Tibial artery (tissue), 4 donors: ENCODE measurements around the gene SLC9A3.

Experiments
- DNase-seq, 2 donors: peaks; one replicate each; pipeline ENCODE4 v3.0.0-alpha.2; 2019
- H3K27ac ChIP-seq, 2 donors: fragments of 200-600 bp; sonication (generic) in 1 of 2; 1 replicate in 1 of 2; 2 replicates in 1 of 2; pipeline ENCODE4 v1.5.1; 2018 to 2019; ENCODE audit warnings: mild to moderate bottlenecking in 1 of 2
- H3K27me3 ChIP-seq, 2 donors: fragments of 200-600 bp; sonication (generic) in 1 of 2; one replicate each; pipeline versions ENCODE4 v1.5.1 to v1.6.0; 2016 to 2019
- H3K36me3 ChIP-seq, 3 donors: fragments of 200-600 bp; sonication (generic) in 2 of 3; one replicate each; pipeline ENCODE4 v1.5.1; 2016 to 2019; ENCODE audit warnings: mild to moderate bottlenecking in 2 of 3
- H3K4me1 ChIP-seq, 4 donors: fragments of 200-600 bp; sonication (generic) in 2 of 4; 1 replicate in 3 of 4; 2 replicates in 1 of 4; pipeline ENCODE4 v1.5.1; 2016 to 2019
- H3K4me3 ChIP-seq, 2 donors: fragments of 200-600 bp; sonication (generic) in 1 of 2; 1 replicate in 1 of 2; 2 replicates in 1 of 2; pipeline ENCODE4 v1.5.1; 2018 to 2019; ENCODE audit warnings: mild to moderate bottlenecking in 2 of 2
- H3K9me3 ChIP-seq, 3 donors: fragments of 200-600 bp; sonication (generic) in 1 of 3; one replicate each; pipeline ENCODE4 v1.5.1; 2016 to 2019
- CTCF ChIP-seq, 2 experiments: fragments of 200-600 bp in 1 of 2; fragments of 450-650 bp in 1 of 2; IDR thresholded peaks; one replicate each; pipeline ENCODE4 v1.5.1; 2017 to 2019; ENCODE audit warnings: antibody characterized with exemption in 2 of 2, mild to moderate bottlenecking in 1 of 2, moderate library complexity in 1 of 2
- intact Hi-C: fragments of 100-400 bp; cut with DNase I; formaldehyde crosslinking; loops from one replicate; pipeline ENCODE4 v1.15.0; 2023; ENCODE audit warnings: low total_unique reads

Gene SLC9A3

GRCh38 chr5:435961-436640 is 88.1 kb downstream of the SLC9A3 start:
- H3K27ac ChIP-seq: no peak overlapping the region
- TF ChIP-seq CTCF (IDR thresholded peaks at IDR 0.05): no peak
- no peaks in the 10 kb centered on the region for H3K4me1 ChIP-seq
- DNase-seq: peak; percentile 13 to 53
- no peaks in the 10 kb centered on the region for H3K9me3 ChIP-seq
- H3K36me3 ChIP-seq: no peaks in the 10 kb centered on the region
- H3K4me3 ChIP-seq: no peak overlapping the region
- H3K27me3 ChIP-seq: peaks cover 0 to 59% of the 10 kb centered on the region in 2 donors
- intact Hi-C loops: no loop called here

GRCh38 chr5:435156-435790 is 89.0 kb downstream of the SLC9A3 start:
- Histone ChIP-seq H3K27ac (no peak overlapping the region), H3K9me3 (no peaks in the 10 kb centered on the region), H3K4me1 (no peaks in the 10 kb centered on the region), H3K27me3 (peaks cover 0 to 60% of the 10 kb centered on the region in 2 donors), H3K4me3 (no peak overlapping the region), H3K36me3 (no peaks in the 10 kb centered on the region)
- TF ChIP-seq CTCF (IDR thresholded peaks at IDR 0.05): no peak
- DNase-seq: peak; percentile 7 to 42
- intact Hi-C loops: no loop called here

- intact Hi-C loops: no loop called here
- Histone ChIP-seq H3K9me3 (no peaks in the 10 kb centered on the region), H3K27me3 (peaks cover 0 to 60% of the 10 kb centered on the region in 2 donors), H3K36me3 (no peaks in the 10 kb centered on the region), H3K27ac (no peak overlapping the region), H3K4me3 (no peak overlapping the region), H3K4me1 (no peaks in the 10 kb centered on the region)
- DNase-seq: peak; percentile 15 to 53
- TF ChIP-seq CTCF (IDR thresholded peaks at IDR 0.05): no peak
Observed at GRCh38 chr5:434443-435146, 89.7 kb downstream of the SLC9A3 start.

- no peak overlapping the region for H3K27ac ChIP-seq
- H3K36me3 ChIP-seq: no peaks in the 10 kb centered on the region
- H3K27me3 ChIP-seq: peaks cover 0 to 60% of the 10 kb centered on the region in 2 donors
- H3K9me3 ChIP-seq: no peaks in the 10 kb centered on the region
- H3K4me3 ChIP-seq: no peak overlapping the region
- TF ChIP-seq CTCF (IDR thresholded peaks at IDR 0.05): no peak
- intact Hi-C loops: no loop called here
- H3K4me1 ChIP-seq: no peaks in the 10 kb centered on the region
- DNase-seq: peak; percentile 3 to 51
Observed at GRCh38 chr5:433836-434235, 90.4 kb downstream of the SLC9A3 start.

- Histone ChIP-seq H3K9me3 (no peaks in the 10 kb centered on the region), H3K27me3 (peaks cover 0 to 57% of the 10 kb centered on the region in 2 donors), H3K36me3 (no peaks in the 10 kb centered on the region), H3K27ac (no peak overlapping the region), H3K4me1 (no peaks in the 10 kb centered on the region), H3K4me3 (no peak overlapping the region)
- peak in 1 of 2 donors; percentile 34 for DNase-seq
- intact Hi-C loops: no loop called here
- TF ChIP-seq CTCF (IDR thresholded peaks at IDR 0.05): no peak
Observed at GRCh38 chr5:432928-433791, 91.1 kb downstream of the SLC9A3 start.
